H9 (cell line): ENCODE measurements around the gene IZUMO4. TPM values are rescaled to one million over a fixed set of nuclear protein-coding genes. Genes with fewer than 3 reads are reported as not detected.

Source experiments
- DNase-seq: peaks from one replicate; pipeline ENCODE4 v3.0.0-alpha.2; 2017
- H2AFZ ChIP-seq: one replicate; pipeline ENCODE4 v1.6.1; 2013; ENCODE audit warnings: mild to moderate bottlenecking, low read length, control low read depth, moderate library complexity
- H2AK5ac ChIP-seq: 2 replicates; pipeline ENCODE4 v1.6.1; 2013; ENCODE audit warnings: low read length, control low read depth, mixed read lengths; ENCODE audit not compliant: insufficient read length
- H2BK120ac ChIP-seq: one replicate; pipeline ENCODE4 v1.6.1; 2013; ENCODE audit warnings: low read depth, mild to moderate bottlenecking, low read length, control low read depth, inconsistent platforms; ENCODE audit not compliant: poor library complexity, severe bottlenecking
- H2BK12ac ChIP-seq: 2 replicates; pipeline ENCODE4 v1.6.1; 2013; ENCODE audit warnings: low read length, control low read depth, mixed read lengths, low read depth; ENCODE audit not compliant: insufficient read length
- H2BK15ac ChIP-seq: 2 replicates; pipeline ENCODE4 v1.6.1; 2013; ENCODE audit warnings: low read depth, low read length, control low read depth
- H2BK20ac ChIP-seq: one replicate; pipeline ENCODE4 v1.6.1; 2013; ENCODE audit warnings: low read depth, mild to moderate bottlenecking, low read length, control low read depth, inconsistent platforms; ENCODE audit not compliant: poor library complexity, severe bottlenecking
- H2BK5ac ChIP-seq: 2 replicates; pipeline ENCODE4 v1.6.1; 2013; ENCODE audit warnings: low read length, control low read depth, mixed read lengths; ENCODE audit not compliant: insufficient read length
- H3K14ac ChIP-seq: 2 replicates; pipeline ENCODE4 v1.6.1; 2013; ENCODE audit warnings: low read length, control low read depth; ENCODE audit not compliant: insufficient read depth
- H3K18ac ChIP-seq: 2 replicates; pipeline ENCODE4 v1.6.1; 2013; ENCODE audit warnings: low read depth, mild to moderate bottlenecking, mixed read lengths, low read length, control low read depth; ENCODE audit not compliant: insufficient read length
- H3K23ac ChIP-seq: 2 replicates; pipeline ENCODE4 v1.6.1; 2013; ENCODE audit warnings: low read length, control low read depth, mixed read lengths, low read depth; ENCODE audit not compliant: insufficient read length
- H3K23me2 ChIP-seq: 2 replicates; pipeline ENCODE4 v1.6.1; 2013; ENCODE audit warnings: low read depth, mild to moderate bottlenecking, mixed read lengths, low read length, control low read depth; ENCODE audit not compliant: insufficient read length, poor library complexity, severe bottlenecking
- H3K27ac ChIP-seq: 2 replicates; pipeline ENCODE4 v1.5.1; 2013; ENCODE audit warnings: low read length, control low read depth, mixed read lengths, low read depth; ENCODE audit not compliant: insufficient read length
- H3K27me3 ChIP-seq: 2 replicates; pipeline ENCODE4 v1.6.1; 2013; ENCODE audit warnings: low read length, control low read depth, inconsistent platforms; ENCODE audit not compliant: insufficient read depth
- H3K4ac ChIP-seq: 2 replicates; pipeline ENCODE4 v1.6.1; 2013; ENCODE audit warnings: low read depth, mild to moderate bottlenecking, control low read depth, inconsistent platforms, low read length, moderate library complexity
- H3K4me1 ChIP-seq: 2 replicates; pipeline ENCODE4 v1.6.1; 2013; ENCODE audit warnings: low read length, control low read depth, inconsistent platforms; ENCODE audit not compliant: insufficient read depth
- H3K4me2 ChIP-seq: 2 replicates; pipeline ENCODE4 v1.6.1; 2013; ENCODE audit warnings: low read length, control low read depth, mixed read lengths; ENCODE audit not compliant: insufficient read length, insufficient read depth
- H3K56ac ChIP-seq: 2 replicates; pipeline ENCODE4 v1.6.1; 2013; ENCODE audit warnings: low read depth, mild to moderate bottlenecking, mixed read lengths, low read length, control low read depth; ENCODE audit not compliant: insufficient read length
- H3K79me1 ChIP-seq: 2 replicates; pipeline ENCODE4 v1.6.1; 2013; ENCODE audit warnings: low read depth, mild to moderate bottlenecking, moderate library complexity, low read length, control low read depth, inconsistent platforms; ENCODE audit not compliant: insufficient read depth, poor library complexity, severe bottlenecking
- H3K79me2 ChIP-seq: 2 replicates; pipeline ENCODE4 v1.6.1; 2013; ENCODE audit warnings: low read length, control low read depth, inconsistent platforms; ENCODE audit not compliant: insufficient read depth
- H3K9ac ChIP-seq: 2 replicates; pipeline ENCODE4 v1.6.1; 2013; ENCODE audit warnings: low read length, control low read depth, mixed read lengths; ENCODE audit not compliant: insufficient read length; ENCODE audit errors: extremely low read depth
- H3K9me3 ChIP-seq: one replicate; pipeline ENCODE4 v1.6.1; 2013; ENCODE audit warnings: low read depth, low read length, inconsistent platforms; ENCODE audit not compliant: control insufficient read depth
- H3T11ph ChIP-seq: one replicate; pipeline ENCODE4 v1.6.1; 2013; ENCODE audit warnings: mild to moderate bottlenecking, low read length, control low read depth, inconsistent platforms
- H4K20me1 ChIP-seq: one replicate; pipeline ENCODE4 v1.6.1; 2013; ENCODE audit not compliant: control insufficient read depth, insufficient read length, insufficient read depth
- H4K5ac ChIP-seq: 2 replicates; pipeline ENCODE4 v1.6.1; 2013; ENCODE audit warnings: low read depth, mild to moderate bottlenecking, mixed read lengths, low read length, control low read depth; ENCODE audit not compliant: insufficient read length
- H4K8ac ChIP-seq: replicated peaks from 2 replicates; pipeline ENCODE4 v1.6.1; 2013; ENCODE audit warnings: low read length, control low read depth, mixed read lengths, low read depth; ENCODE audit not compliant: insufficient read length
- H4K91ac ChIP-seq: 2 replicates; pipeline ENCODE4 v1.6.1; 2013; ENCODE audit warnings: low read depth, mild to moderate bottlenecking, moderate library complexity, mixed read lengths, low read length, control low read depth; ENCODE audit not compliant: insufficient read length
- H3K27ac Mint-ChIP-seq, 3 experiments: 2 replicates in 2 of 3; 3 replicates in 1 of 3; pipeline ENCODE4 v1.8.0; 2020 to 2021; ENCODE audit warnings: mixed read lengths in 3 of 3, mild to moderate bottlenecking in 1 of 3, moderate library complexity in 1 of 3
- H3K27me3 Mint-ChIP-seq: 2 replicates; pipeline ENCODE4 v1.8.0; 2021; ENCODE audit warnings: low read depth, mild to moderate bottlenecking, moderate library complexity, mixed read lengths
- H3K36me3 Mint-ChIP-seq, 3 experiments: 2 replicates in 2 of 3; 3 replicates in 1 of 3; pipeline ENCODE4 v1.8.0; 2020 to 2021; ENCODE audit warnings: low read depth in 3 of 3, mixed read lengths in 3 of 3; ENCODE audit not compliant: insufficient read depth in 1 of 3
- H3K4me1 Mint-ChIP-seq, 2 experiments: 2 replicates each; pipeline ENCODE4 v1.8.0; 2020; ENCODE audit warnings: mixed read lengths in 2 of 2
- H3K4me3 Mint-ChIP-seq, 2 experiments: 2 replicates in 1 of 2; 3 replicates in 1 of 2; pipeline ENCODE4 v1.8.0; 2020 to 2021; ENCODE audit warnings: mild to moderate bottlenecking in 2 of 2, mixed read lengths in 2 of 2, moderate library complexity in 1 of 2
- H3K9me3 Mint-ChIP-seq, 2 experiments: 2 replicates in 1 of 2; 3 replicates in 1 of 2; pipeline ENCODE4 v1.8.0; 2020; ENCODE audit warnings: mild to moderate bottlenecking in 2 of 2, mixed read lengths in 2 of 2, moderate library complexity in 1 of 2
- WGBS: extraction: QIAGEN DNeasy Blood & Tissue Kit; methylation state at CpG from one replicate; pipeline ENCODE4 v1.1.7; 2013; ENCODE audit warnings: missing lambda C conversion rate, low lambda C conversion rate, mixed read lengths; ENCODE audit not compliant: insufficient read length; ENCODE audit errors: extremely low coverage; 5-methylcytosine and 5-hydroxymethylcytosine counted together
- total RNA-seq: library from RNA; stranded (reverse); gene quantifications from 2 replicates; pipeline ENCODE4 v1.2.1, GENCODE V29; 2021
- TF ChIP-seq, protein P1 (sequence below): fragments of 200-600 bp; sonication (generic); conservative IDR thresholded peaks from 3 replicates; pipeline ENCODE4 v1.8.0; 2021; ENCODE audit warnings: antibody characterized with exemption, mild to moderate bottlenecking

The IZUMO4 gene
- total RNA-seq, 1 experiment from 2014 or later = 2.1 TPM

GRCh38 chr19:2050991-2051772 lies 45.5 kb upstream of the IZUMO4 start, which contains the start of gene MKNK2:
TSS of gene MKNK2 (minus strand) at chr19:2051244. CDS start at chr19:2050851, 393 bp downstream.
- no peak within 1 kb of the TSS for H2AFZ ChIP-seq
- H3K36me3 Mint-ChIP-seq = peaks cover 0 to under 1% (median 0%) of the 10 kb centered on the region in 3 experiments; a peak in 1 of 7 replicates
- peaks cover 11% of the 10 kb centered on the region; the same call in 1 of the 2 replicates for H3K79me2 ChIP-seq
- no peak within 1 kb of the TSS for H2BK5ac ChIP-seq
- H3K79me1 ChIP-seq = peaks cover 3% of the 10 kb centered on the region
- H3K9me3 Mint-ChIP-seq = no peaks in the 10 kb centered on the region
- peak; percentile 88 for DNase-seq
- H3K56ac ChIP-seq = no peak within 1 kb of the TSS
- H3K4ac ChIP-seq = no peak within 1 kb of the TSS
- H2BK20ac ChIP-seq = no peak within 1 kb of the TSS
- peaks cover 7 to 14% of the 10 kb centered on the region in 2 experiments; a peak in 3 of 4 replicates for H3K4me1 Mint-ChIP-seq
- H2BK120ac ChIP-seq = no peak within 1 kb of the TSS
- peak within 1 kb of the TSS; percentile 65 for H3K4me2 ChIP-seq
- no peak within 1 kb of the TSS for H3K27ac ChIP-seq
- H3K9ac ChIP-seq = peak within 1 kb of the TSS; percentile 17
- H3K27me3 ChIP-seq = no peaks in the 10 kb centered on the region
- H3K27ac Mint-ChIP-seq = peak within 1 kb of the TSS in 1 of 3 experiments; percentile 91; a peak in 3 of 7 replicates
- no peaks in the 10 kb centered on the region for H3K9me3 ChIP-seq
- H3K23ac ChIP-seq = no peak within 1 kb of the TSS
- H3K27me3 Mint-ChIP-seq = no peaks in the 10 kb centered on the region
- no peak within 1 kb of the TSS for H4K5ac ChIP-seq
- no peak within 1 kb of the TSS for H2BK12ac ChIP-seq
- peak within 1 kb of the TSS; percentile 9 for H3K18ac ChIP-seq
- H4K20me1 ChIP-seq = no peaks in the 10 kb centered on the region
- no CpG with 5 or more reads among the region's 93 CpGs for WGBS
- no peak within 1 kb of the TSS for H3T11ph ChIP-seq
- no peaks in the 10 kb centered on the region for H3K4me1 ChIP-seq
- peak within 1 kb of the TSS; percentile 70 for H3K14ac ChIP-seq
- H3K4me3 Mint-ChIP-seq = peak within 1 kb of the TSS; percentile 72 to 86
- H4K8ac ChIP-seq = no peak within 1 kb of the TSS
- no peak within 1 kb of the TSS for H2AK5ac ChIP-seq
- peaks cover 9% of the 10 kb centered on the region for H3K23me2 ChIP-seq
- TF ChIP-seq, protein P1, sequence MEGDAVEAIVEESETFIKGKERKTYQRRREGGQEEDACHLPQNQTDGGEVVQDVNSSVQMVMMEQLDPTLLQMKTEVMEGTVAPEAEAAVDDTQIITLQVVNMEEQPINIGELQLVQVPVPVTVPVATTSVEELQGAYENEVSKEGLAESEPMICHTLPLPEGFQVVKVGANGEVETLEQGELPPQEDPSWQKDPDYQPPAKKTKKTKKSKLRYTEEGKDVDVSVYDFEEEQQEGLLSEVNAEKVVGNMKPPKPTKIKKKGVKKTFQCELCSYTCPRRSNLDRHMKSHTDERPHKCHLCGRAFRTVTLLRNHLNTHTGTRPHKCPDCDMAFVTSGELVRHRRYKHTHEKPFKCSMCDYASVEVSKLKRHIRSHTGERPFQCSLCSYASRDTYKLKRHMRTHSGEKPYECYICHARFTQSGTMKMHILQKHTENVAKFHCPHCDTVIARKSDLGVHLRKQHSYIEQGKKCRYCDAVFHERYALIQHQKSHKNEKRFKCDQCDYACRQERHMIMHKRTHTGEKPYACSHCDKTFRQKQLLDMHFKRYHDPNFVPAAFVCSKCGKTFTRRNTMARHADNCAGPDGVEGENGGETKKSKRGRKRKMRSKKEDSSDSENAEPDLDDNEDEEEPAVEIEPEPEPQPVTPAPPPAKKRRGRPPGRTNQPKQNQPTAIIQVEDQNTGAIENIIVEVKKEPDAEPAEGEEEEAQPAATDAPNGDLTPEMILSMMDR = peak; percentile 66
- H2BK15ac ChIP-seq = no peak within 1 kb of the TSS
- peak within 1 kb of the TSS; percentile 15 for H4K91ac ChIP-seq
